K562 (cell line): Measurements from ENCODE around the gene ZNF277. TPM values are rescaled to one million over a fixed set of nuclear protein-coding genes. Genes with fewer than 3 reads are reported as not detected.
A peak's percentile ranks its signal among the peaks of the same experiment; 100 is the strongest.

Experiments
- ATF1 ChIP-seq, 2 experiments: fragments of 450-650 bp in 1 of 2; IDR thresholded peaks; 2 replicates each; pipeline ENCODE4 v1.6.1; 2016; ENCODE audit warnings: missing compliant biosample characterization in 1 of 2, missing genetic modification characterization in 1 of 2
- CTCF ChIP-seq, 3 experiments: IDR thresholded peaks in 2 of 3; conservative IDR thresholded peaks in 1 of 3; 2 replicates each; pipeline ENCODE4 v1.5.1; 2011 to 2012; ENCODE audit warnings: low read length in 3 of 3, mild to moderate bottlenecking in 3 of 3, control low read depth in 2 of 3, improper control_type of control experiment in 1 of 3, inconsistent platforms in 1 of 3, low read depth in 1 of 3, mixed read lengths in 1 of 3, moderate library complexity in 1 of 3; ENCODE audit not compliant: insufficient read depth in 2 of 3
- CXXC5 ChIP-seq: fragments of 250-450 bp; sonication (Bioruptor Pico); IDR thresholded peaks from 2 replicates; pipeline ENCODE4 v1.8.0; 2022; ENCODE audit warnings: inconsistent platforms, mild to moderate bottlenecking, moderate library complexity
- ELF1 ChIP-seq: fragments of 200-800 bp; sonication (Bioruptor generic); IDR thresholded peaks from 2 replicates; pipeline ENCODE4 v1.6.1; 2016; ENCODE audit warnings: missing genetic modification characterization, missing compliant biosample characterization
- FOS ChIP-seq: IDR thresholded peaks from 3 replicates; pipeline ENCODE4 v1.6.1; 2011; ENCODE audit not compliant: insufficient read length; ENCODE audit errors: extremely low read depth
- FOXP1 ChIP-seq: sonication (generic); formaldehyde crosslinking; IDR thresholded peaks from 2 replicates; pipeline ENCODE4 v1.8.0; 2022; ENCODE audit warnings: mild to moderate bottlenecking, missing genetic modification reagents
- GABPB1 ChIP-seq: sonication (generic); formaldehyde crosslinking; IDR thresholded peaks from 2 replicates; pipeline ENCODE4 v1.8.0; 2022; ENCODE audit warnings: mild to moderate bottlenecking, missing genetic modification reagents
- ILK ChIP-seq: fragments of 450-650 bp; IDR thresholded peaks from 2 replicates; pipeline ENCODE4 v1.6.1; 2016; ENCODE audit warnings: missing genetic modification characterization, low read depth, mild to moderate bottlenecking, missing compliant biosample characterization, moderate library complexity, borderline replicate concordance
- KLF1 ChIP-seq: fragments of 450-650 bp; IDR thresholded peaks from 2 replicates; pipeline ENCODE4 v1.6.1; 2016; ENCODE audit warnings: missing genetic modification characterization, missing compliant biosample characterization
- MBD2 ChIP-seq: sonication (generic); IDR thresholded peaks from 2 replicates; pipeline ENCODE4 v1.6.1; 2016; ENCODE audit warnings: low read depth, borderline replicate concordance
- MYBL2 ChIP-seq, 2 experiments: fragments of 450-650 bp in 1 of 2; sonication (generic) in 1 of 2; formaldehyde crosslinking in 1 of 2; IDR thresholded peaks; 2 replicates each; pipeline versions ENCODE4 v1.6.1 to v1.8.1; 2017 to 2022; ENCODE audit warnings: borderline replicate concordance in 1 of 2, inconsistent platforms in 1 of 2, low read depth in 1 of 2, mild to moderate bottlenecking in 1 of 2, missing genetic modification reagents in 1 of 2, moderate library complexity in 1 of 2
- NONO ChIP-seq, 2 experiments: fragments of 200-400 bp in 1 of 2; fragments of 450-650 bp in 1 of 2; formaldehyde crosslinking in 1 of 2; IDR thresholded peaks; 2 replicates each; pipeline ENCODE4 v1.6.1; 2017; ENCODE audit warnings: low read depth in 2 of 2, mild to moderate bottlenecking in 2 of 2, moderate library complexity in 2 of 2, low read length in 1 of 2
- SIX5 ChIP-seq, 2 experiments: IDR thresholded peaks; 2 replicates each; pipeline ENCODE4 v1.6.1; 2011; ENCODE audit warnings: low read length in 2 of 2, borderline replicate concordance in 1 of 2, low read depth in 1 of 2, mild to moderate bottlenecking in 1 of 2, moderate library complexity in 1 of 2; ENCODE audit not compliant: insufficient read depth in 1 of 2
- STAT6 ChIP-seq: sonication (generic); formaldehyde crosslinking; IDR thresholded peaks from 2 replicates; pipeline ENCODE4 v1.8.1; 2023; ENCODE audit warnings: mild to moderate bottlenecking, missing genetic modification reagents
- ZBTB11 ChIP-seq, 3 experiments: fragments of 200-800 bp in 1 of 3; fragments of 250-450 bp in 1 of 3; fragments of 450-650 bp in 1 of 3; sonication (Bioruptor Pico) in 1 of 3; sonication (Bioruptor generic) in 1 of 3; formaldehyde crosslinking in 1 of 3; IDR thresholded peaks; 2 replicates each; pipeline versions ENCODE4 v1.6.1 to v1.8.0; 2016 to 2022; ENCODE audit warnings: mild to moderate bottlenecking in 2 of 3, missing genetic modification characterization in 2 of 3, missing compliant biosample characterization in 1 of 3, moderate library complexity in 1 of 3
- ZNF583 ChIP-seq: fragments of 250-450 bp; sonication (Bioruptor Pico); IDR thresholded peaks from 2 replicates; pipeline ENCODE4 v1.4.0; 2020
- polyA plus RNA-seq, 8 experiments: library from polyadenylated mRNA; depleted of rRNA in 4 of 8; stranded (reverse) in 5 of 8; unstranded in 3 of 8; fragments of >200 nt; fragmentation: Nextera tagmentation in 2 of 8; fragmentation: Illumina TruSeq in 1 of 8; extraction: Ambion mirVana in 2 of 8; extraction: Trizol in 1 of 8; gene quantifications; 2 replicates each; pipeline versions ENCODE4 v1.2.1 to v1.2.3, GENCODE V29; 2011 to 2014; ENCODE audit warnings: inconsistent platforms in 1 of 8, missing spikeins in 1 of 8
- total RNA-seq, 7 experiments: library from RNA; depleted of rRNA in 6 of 7; stranded (reverse); fragments of >200 nt in 6 of 7; fragmentation: Illumina TruSeq in 2 of 7; extraction: Trizol in 2 of 7; gene quantifications; 2 replicates each; pipeline versions ENCODE4 v1.2.1 to v1.2.3, GENCODE V29; 2011 to 2021; ENCODE audit warnings: low replicate concordance in 1 of 7

Gene ZNF277
- total and polyA plus RNA-seq, 9 of the 15 experiments (the other 6 are each of a cell fraction or from before 2014, with no cell fraction given): 18.8 to 33.5 (median 27.7) TPM

- TF ChIP-seq ILK (tag) (no peak), GABPB1 (CRISPR knock-in tag) (peak; percentile 84; the same call in 1 of the 2 replicates), NONO (IDR thresholded peaks at IDR 0.05; ENCODE audit: low read depth in 2 of 2, low read length in 1 of 2) (no peak), MBD2 (peak; percentile 92), MYBL2 (IDR thresholded peaks at IDR 0.05; ENCODE audit: low read depth) (no peak), MYBL2 (CRISPR knock-in tag; IDR thresholded peaks at IDR 0.05; ENCODE audit: borderline replicate concordance) (no peak), ZBTB11 (CRISPR knock-in tag; IDR thresholded peaks at IDR 0.05) (peak in 1 of 3 experiments; percentile 46; a peak in 1 of 6 replicates), ELF1 (tag) (peak; percentile 100), FOS (peak; percentile 62), CTCF (IDR thresholded peaks at IDR 0.05 in 2 of 3, conservative IDR thresholded peaks at IDR 0.05 in 1 of 3; ENCODE audit: insufficient read depth in 2 of 3, low read depth in 1 of 3, low read length in 3 of 3) (peak in 1 of 3 experiments; percentile 10; a peak in 1 of 6 replicates), SIX5 (IDR thresholded peaks at IDR 0.05; ENCODE audit: borderline replicate concordance in 1 of 2, insufficient read depth in 1 of 2, low read depth in 1 of 2, low read length in 2 of 2) (peak; percentile 90 to 94), KLF1 (tag) (peak; percentile 38; the same call in 1 of the 2 replicates), ZNF583 (CRISPR knock-in tag) (no peak), ATF1 (CRISPR knock-in tag; IDR thresholded peaks at IDR 0.05) (no peak; the same call in 1 of the 2 replicates), ATF1 (tag; IDR thresholded peaks at IDR 0.05) (peak; percentile 97), STAT6 (CRISPR knock-in tag) (peak; percentile 71; the same call in 1 of the 2 replicates), FOXP1 (CRISPR knock-in tag) (peak; percentile 8; the same call in 1 of the 2 replicates), CXXC5 (CRISPR knock-in tag) (peak; percentile 79)
Observed at GRCh38 chr7:112206238-112206990, at the start of gene ZNF277, which contains the start of gene DOCK4 (continued).
